HG02943 (cell line): ENCODE results near the gene CLIP4.
"Not testable (repeated sequence)": the region's sequence is repeated elsewhere in the genome, so short reads cannot be mapped to it uniquely, and the experiment has no call there.

Source experiments
- ATAC-seq: cut with Tn5 transposase; IDR thresholded peaks from one replicate; pipeline ENCODE4 v1.9.1; 2021; ENCODE audit warnings: mild to moderate bottlenecking, low read depth, moderate library complexity; ENCODE audit not compliant: unreplicated experiment

Gene CLIP4

DNA sequence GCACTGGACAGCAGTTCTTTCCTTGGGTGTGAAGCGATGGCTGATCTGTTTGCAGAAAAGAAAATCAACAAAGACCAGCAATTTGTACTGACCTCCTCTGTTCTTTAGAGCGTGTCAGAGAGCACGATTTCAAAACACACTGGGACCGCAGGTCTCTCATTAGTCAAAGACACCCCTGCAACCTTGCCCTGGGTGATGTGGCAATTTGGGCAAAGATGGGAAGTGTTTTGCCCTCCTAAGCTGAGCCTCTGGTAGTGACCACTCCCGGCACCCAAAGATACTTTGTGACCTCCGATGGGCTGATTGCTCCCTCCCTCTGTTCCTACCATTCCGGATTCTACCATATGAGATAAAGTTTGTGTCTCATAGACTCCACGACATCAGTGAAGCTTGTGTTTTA lies 18.2 kb upstream of the CLIP4 start:
- no peak for ATAC-seq

DNA sequence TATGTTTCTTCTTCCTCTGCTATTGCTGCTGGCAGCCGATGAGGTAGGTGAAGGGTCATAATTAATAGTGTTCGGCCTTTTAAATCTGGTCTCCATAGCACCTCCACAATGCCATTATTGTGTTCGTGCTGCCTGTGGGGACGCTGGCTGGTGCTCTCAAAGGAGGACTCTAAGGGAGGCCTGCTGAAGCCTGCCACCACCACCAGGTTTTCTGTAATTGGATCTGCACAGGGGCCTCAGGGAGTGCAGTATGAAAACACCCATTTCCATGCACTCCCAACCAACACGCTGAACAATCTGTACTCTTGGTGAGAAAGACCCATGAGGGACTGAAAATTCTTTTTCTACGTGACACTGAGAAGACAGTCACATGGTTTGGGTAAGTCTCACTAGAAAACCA lies 17.6 kb upstream of the CLIP4 start:
- no peak for ATAC-seq

DNA sequence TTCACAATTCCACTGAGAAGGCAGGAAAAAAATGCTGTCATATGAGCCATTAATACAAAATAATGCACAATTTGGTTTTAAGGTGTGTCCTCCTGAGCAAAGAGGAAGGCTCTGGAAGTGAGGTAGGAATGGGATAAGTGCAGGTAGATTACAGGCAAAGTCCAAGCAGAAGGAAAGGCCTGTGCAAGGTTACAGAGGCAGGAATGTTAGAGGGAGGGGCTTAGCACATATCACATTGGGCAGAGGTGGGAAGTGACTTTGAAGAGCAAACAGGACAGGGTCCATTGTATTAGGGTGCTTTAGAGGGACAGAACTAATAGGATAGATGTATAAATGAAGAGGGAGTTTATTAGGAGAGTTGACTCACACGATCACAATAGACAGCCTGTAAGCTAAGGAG lies 14.7 kb upstream of the CLIP4 start:
- ATAC-seq = no peak

DNA sequence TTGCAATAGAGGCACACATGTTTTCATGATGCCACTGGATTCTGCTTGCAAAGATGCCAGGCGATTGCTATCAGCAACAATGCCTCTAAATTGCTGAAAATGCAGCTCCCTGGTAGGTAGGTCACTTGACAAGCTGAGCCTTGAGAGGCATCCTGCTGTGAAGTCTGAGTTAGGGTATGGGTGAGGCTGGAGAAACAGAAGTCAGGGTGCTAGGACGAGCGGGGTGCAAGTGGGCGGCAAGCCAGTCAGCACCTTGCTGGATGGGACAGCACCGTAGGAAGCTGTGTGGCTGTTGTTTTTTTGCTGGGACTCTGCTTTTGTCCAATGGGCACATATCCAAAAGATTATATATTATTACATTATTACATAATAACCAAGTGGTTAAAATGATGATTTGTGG lies 10.5 kb upstream of the CLIP4 start:
- ATAC-seq = no peak

DNA sequence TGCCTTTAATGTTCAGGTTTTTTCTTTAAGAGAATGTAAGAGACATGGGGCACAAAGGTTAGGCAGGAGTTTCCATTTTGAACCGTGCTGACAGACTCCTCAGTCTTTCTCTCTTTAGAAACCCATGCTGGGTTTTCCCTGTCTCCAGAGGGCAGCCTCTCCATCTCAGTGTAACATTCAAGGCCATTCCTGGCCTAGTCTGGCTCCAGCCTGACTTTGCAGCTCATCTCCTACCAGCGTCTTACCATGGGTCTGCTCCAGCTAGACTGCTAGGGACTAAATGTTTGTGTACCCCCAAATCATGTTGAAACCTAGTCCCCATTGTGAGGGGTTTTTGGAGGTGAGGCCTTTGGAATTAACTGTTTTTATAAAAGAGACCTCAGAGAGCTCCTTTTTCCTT lies 9.8 kb upstream of the CLIP4 start:
- no peak for ATAC-seq

DNA sequence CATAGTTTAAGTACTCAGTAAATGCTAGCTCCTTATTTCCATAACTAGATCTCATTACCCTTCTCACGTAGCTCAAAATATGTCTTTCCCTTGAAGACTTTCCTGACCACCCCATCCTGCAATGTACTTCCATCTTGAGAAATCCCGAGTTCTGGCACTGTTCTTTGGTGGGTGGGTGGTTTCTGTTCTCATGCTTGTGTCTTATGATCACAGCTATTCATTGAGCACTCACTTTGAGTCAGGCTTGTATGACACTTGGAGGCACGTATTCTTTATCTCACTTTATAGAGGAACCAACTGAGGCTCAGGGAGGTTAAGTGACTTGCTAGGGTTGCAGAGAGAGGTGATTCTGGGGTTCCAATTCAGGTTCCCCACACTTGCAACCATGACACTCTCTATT lies 9.0 kb upstream of the CLIP4 start:
- no peak for ATAC-seq

DNA sequence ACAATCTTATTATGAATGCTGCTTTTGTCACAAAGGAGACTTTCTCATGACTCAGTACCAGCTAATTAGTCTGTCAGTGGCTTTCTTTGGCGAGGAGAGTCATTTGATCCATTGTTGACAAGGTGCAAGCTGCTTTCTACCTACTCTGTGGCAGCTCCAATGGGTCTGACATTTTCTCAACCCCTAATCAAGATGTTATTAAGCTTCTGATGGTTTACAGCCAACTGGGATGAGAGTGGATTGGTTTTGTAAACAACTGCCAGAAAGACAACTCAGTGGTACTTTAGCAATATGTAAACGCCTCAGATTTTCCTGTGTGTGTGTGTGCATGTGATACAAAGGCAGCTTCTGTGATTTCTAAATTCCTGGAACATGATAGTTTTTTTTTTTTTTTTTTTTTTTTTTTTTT lies 8.2 kb upstream of the CLIP4 start:
- no peak for ATAC-seq

DNA sequence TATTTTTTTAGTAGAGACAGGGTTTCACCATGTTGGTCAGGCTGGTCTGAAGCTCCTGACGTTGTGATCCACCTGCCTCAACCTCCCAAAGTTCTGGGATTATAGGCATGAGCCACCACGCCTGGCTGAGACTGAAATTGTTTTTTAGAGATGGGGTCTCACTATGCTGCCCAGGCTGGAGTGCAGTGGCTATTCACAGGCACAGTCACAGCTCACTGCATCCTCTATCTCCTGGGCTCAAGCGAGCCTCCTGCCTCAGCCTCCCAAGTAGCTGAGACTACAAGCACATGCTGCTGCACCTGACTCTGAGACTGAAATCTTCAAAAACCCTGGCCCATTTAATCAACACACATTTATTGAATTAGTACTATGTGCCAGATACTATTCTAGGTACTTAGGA lies 7.7 kb upstream of the CLIP4 start:
- ATAC-seq = not testable (repeated sequence)

DNA sequence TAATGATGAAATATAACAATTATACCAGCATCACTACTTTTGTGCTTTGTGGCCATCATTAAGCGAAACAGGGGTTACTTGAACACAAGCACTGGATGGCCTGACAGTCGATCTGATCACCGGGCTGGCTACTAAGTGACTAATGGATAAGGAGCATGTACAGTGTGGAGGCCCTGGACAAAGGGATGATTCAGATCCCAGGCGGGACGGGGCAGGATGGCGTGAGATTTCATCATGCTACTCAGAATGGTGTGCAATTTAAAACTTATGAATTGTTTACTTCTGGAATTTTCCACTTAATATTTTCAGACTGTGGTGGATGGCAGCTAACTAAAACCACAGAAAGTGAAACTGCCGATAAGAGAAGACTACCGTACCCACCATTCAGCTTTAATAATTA lies 7.0 kb upstream of the CLIP4 start:
- ATAC-seq = no peak

DNA sequence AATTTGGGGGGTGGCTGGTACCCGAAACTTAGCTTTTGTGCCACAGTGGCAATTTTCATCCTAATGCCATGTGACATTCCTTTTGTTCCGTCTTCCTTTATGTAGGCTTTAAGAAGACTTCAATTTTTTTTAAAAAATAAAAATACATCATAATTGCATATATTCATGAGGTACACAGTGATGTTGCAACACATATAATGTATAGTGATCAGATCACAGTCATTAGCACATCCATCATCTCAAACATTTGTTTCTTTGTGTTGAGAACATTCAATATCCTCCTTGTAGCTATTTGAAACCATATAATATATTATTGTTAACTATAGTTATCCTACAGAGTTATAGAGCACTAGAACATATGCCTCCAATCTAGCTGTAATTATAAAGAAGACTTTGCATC lies 6.0 kb upstream of the CLIP4 start:
- ATAC-seq = no peak

DNA sequence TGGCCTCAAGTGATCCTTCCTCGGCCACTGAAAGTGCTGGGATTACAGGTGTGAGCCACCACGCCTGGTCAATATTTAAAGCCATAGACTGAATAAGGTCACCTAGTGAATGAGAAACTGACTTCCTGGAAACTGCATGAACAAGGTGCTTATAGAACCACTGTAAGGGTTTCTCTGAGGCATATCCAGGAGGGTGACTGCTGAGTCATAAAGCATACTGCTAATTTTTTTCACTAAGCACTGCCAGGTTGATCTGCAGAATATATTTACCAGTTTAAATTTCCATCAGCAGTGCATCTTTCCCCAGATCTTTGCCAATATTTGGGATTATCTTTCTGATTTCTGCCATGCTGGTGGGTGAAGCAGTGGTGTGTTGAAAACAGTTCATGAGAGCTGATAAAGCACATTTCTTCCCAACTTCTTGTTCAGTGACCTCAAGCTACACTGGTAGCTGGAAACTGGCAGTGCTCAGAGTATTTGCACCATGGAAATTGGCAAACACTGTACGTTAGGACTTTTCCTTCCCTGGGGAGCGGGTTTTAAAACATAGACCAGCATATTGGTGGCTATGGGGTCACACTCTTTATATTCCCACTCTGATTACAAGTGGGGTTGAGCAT lies 4.2 kb upstream of the CLIP4 start:
- no peak for ATAC-seq

DNA sequence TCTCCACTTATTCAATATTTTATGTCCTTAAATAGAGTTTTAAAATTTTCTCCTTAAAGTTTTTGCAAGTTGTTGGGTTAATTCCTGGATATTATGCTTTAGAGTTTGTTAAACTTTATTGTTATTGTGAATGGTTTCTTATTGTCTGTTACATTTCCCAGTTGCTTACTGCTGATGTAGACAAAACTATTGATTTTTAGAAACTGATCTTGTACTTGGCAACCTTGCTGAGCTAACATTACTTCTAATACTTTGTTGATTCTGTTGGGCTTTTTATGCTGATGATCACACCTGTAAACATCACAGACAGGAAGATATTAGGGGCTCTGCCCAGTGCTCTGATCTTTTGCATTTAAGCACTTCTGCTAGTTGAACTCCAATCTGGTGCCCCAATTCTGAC lies 2.8 kb upstream of the CLIP4 start:
- ATAC-seq = no peak

DNA sequence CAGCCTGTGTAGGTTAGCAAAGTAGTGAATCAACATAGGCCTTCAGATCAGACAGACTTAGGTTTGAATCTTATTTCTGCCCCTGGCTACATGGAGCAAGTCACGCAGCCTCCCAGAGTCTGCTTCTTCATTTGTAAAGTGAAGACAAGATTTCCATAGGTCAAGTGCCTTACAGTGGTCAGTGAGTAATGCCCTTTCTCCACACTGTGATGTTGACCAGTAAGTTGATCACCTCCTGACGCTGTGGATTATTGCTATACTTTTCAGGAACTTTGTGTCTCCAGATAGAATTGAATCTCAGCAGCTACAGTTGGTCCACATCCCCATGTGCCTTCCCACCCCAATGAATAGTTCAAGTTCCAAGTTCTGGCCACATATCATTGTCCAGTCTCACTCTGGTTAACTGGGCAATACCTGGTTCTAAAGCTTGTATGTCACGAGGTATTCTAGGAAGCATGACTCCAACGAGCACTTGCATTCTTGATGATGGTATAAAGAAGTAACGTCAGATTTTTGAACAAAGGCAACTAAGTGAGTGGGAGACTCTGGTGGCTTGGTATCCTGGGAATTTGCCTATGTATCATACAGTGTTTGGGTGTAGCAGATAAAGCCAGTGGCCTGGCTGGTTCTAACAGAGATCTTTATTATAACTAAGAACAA lies 2.1 kb upstream of the CLIP4 start:
- ATAC-seq = no peak

DNA sequence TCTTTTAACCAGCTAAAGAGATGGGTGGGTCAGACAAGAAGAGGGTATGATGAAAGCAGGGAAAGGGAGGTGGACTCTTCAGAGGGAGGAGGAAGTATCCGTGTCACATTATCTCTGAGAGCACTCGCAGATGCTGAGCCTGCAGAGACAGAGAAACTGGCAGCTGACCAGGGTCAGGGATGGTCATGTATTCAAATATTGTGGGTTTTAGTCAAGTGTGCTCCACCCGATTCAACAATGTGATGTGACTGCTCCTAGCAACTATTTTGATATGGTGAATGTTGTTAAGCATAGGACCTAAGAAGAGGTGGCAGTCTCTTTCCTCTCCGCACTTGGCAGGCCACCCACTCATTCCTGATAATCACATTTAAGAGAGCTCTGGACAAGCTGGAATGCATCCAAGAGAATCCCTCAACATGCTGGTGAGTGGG lies 1.3 kb upstream of the CLIP4 start:
- no peak for ATAC-seq

DNA sequence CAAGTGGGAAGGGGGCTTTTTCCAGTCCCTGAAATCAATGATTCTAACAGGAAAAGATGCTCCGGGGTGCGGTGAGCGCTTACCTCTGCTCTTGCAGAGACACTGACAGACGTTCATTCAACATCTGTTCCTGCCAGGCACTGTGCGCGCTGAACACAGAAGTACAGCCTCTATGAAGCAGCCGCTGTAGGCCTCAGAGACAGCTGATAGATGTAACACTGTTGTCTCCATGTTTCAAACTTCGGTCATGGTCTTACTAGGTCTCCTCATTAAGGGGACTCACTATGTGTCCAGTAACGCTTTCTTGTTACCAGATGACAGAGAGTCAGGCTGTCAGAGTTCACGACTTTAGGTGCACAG lies 649 bp upstream of the CLIP4 start:
- no peak for ATAC-seq

DNA sequence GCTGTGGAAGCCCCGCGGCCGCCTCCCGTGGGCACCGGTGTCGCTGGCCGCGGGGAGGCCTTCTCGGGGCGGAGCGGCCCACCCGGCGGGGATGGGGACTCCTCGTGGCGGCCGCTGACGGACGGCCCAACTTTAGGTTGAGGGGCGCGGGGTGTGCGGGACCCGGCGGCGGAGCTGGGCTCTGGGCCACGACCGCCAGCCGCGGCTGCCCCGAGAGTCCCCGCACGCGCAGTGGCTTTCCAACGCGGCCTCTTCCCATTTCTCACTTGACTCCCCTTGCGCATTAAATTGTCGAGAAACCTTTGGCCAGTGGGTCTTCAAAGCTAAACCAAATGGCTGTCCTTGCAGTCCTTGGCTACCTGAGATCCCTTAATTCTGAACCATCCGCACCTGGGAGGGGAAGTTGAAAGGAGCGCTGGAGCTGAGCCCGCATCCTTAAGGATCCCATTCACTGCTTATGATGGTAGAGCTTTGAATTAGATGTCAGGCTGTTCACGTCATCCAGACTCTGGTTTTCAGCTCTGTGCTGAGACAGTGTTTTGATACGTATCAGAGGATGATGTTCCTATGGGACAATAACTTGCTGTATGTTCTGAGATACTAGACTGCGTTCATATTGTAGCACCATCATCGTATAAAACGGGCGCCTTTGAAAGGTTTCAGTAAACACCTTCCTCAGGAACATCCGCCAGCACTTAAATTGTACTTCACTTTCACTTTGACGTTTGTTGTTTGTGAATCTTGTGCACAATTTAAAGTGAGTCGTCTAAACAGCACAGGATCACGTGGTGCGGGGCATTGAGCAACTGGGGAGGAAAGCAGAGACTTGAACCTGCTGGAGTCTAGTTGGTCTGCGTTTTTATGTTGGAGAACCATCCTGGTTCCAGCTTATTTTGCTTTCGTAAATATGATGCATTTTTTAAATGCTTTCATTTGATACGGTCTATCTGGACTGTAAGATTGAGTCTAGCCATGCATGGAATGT lies 874 bp downstream of the CLIP4 start:
- no peak for ATAC-seq

DNA sequence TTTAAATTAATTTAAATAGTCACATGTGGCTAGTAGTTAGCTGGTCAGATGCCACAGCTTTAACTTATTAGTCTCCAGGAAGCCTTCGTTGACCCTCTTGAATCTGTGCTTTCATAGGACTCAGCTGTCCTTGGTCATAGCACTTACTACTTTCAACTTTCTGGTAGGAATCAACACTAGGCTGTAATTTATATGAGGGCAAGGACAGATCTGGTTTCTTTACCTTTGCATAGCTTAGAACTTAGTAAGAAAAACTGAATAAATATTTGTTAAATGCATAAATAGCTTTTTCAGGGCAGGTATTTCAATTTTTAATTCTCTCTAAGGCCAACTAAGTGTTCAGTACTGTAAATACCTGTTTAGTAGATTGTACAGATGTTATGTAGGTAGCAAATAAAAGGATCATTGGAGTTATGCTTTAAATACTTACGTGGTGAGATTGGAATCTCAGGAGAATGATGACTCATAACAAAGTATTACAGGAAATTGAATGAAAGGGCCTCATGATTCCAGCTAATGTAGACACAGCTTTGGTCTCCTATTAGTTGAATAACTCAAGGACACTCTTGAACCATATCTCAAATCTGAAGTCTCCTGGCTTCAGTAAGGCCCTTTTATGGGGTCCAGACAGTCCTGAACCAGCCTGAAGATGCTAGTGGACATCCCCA lies 2.6 kb downstream of the CLIP4 start:
- no peak for ATAC-seq

DNA sequence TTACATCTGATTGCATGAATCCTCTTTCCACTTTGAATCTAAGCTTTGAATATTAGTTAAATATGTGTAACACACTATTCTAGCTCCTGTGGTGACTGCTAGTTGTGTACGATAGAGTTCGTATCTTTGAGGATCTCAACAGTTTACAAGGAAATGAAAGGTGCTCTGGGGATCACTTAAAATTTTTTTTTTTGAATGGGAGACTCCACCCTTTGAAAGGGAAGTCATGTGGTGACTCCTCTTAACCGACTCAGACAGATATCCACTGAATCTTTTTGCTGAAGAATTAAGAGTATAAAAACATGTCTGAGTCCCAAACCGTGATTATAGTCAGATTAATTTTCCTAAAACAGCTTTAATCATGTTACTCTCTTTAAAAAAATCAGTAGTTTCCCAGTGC lies 4.0 kb downstream of the CLIP4 start:
- ATAC-seq = no peak

DNA sequence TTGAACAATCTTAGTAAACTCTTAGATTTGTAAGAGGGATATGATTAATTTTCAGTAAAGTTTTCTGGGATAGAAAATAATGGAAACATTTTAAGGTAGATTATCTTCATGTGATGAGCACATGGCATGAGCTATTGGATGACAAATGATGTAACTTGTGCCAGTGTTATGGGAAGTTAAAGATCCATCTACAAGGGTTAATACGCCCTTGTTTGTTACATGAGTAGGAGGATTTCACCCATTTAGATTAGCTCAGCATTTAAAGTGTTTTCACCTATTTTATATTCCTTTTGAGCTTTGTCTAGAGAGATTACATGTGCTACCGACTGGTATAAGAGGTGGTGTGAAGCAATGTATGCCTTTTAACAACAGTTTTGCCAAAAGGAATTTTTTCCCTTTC lies 5.6 kb downstream of the CLIP4 start:
- ATAC-seq = no peak

DNA sequence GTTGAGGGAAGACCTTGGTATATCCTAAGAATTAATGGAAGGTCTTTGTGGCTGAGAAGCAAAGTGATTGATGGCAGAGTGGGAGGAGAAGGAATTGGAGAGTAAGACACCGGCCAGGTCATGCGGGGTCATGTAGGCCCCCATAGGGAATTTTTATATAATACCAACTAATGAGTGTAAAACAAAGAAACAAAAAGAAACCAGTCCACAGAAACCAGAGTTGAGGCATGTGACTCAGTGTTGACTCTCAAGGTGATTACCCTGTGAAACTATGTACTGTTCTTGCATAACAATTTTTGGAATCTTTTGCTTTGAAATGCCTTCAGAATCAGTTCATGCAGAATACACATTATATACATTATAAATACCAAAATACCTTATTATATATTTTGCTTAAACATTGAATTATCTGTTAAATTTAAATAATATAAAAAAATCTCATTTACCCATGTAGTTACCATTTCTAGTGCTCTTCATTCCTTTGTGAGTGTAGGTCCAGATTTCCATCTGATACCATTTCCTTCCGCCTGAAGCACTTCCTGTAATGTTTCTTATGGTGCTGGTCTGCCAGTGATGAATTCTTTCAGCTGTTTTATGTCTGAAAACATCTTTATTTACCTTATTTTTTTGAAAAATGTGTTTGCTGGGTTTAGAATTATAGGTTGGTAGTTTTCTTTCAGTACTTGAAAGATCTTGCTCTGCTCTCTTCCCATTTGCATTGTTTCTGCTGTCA lies 8.6 kb downstream of the CLIP4 start:
- ATAC-seq = no peak
